PFSK-1 (cell line): Measurements from ENCODE around the gene TMEM203.

Experiments used
- FOXP2 ChIP-seq: optimal IDR thresholded peaks from 2 replicates; pipeline ENCODE3; 2011; ENCODE audit warnings: borderline replicate concordance, control low read depth, inconsistent platforms; ENCODE audit not compliant: insufficient read depth; ENCODE audit errors: extremely low read length, extremely low read depth
- POLR2AphosphoS5 ChIP-seq: IDR thresholded peaks from 2 replicates; pipeline ENCODE4 v1.6.1; 2012; ENCODE audit warnings: low read depth, mild to moderate bottlenecking, control low read depth, low read length, moderate library complexity
- REST ChIP-seq, 2 experiments: IDR thresholded peaks; 2 replicates each; pipeline versions ENCODE4 v1.6.1 to v1.8.0; 2011 to 2012; ENCODE audit warnings: low read depth in 2 of 2, low read length in 2 of 2, control low read depth in 1 of 2, inconsistent platforms in 1 of 2, mild to moderate bottlenecking in 1 of 2, moderate library complexity in 1 of 2; ENCODE audit not compliant: insufficient read depth in 1 of 2
- SIN3A ChIP-seq: IDR thresholded peaks from 2 replicates; pipeline ENCODE4 v1.6.1; 2012; ENCODE audit warnings: mild to moderate bottlenecking, low read length, moderate library complexity, borderline replicate concordance; ENCODE audit not compliant: insufficient read depth
- TAF1 ChIP-seq: IDR thresholded peaks from 2 replicates; pipeline ENCODE4 v1.6.1; 2012; ENCODE audit warnings: low read length, control low read depth, borderline replicate concordance; ENCODE audit not compliant: insufficient read depth

The TMEM203 gene

GRCh38 chr9:137252555-137253506, 47.4 kb upstream of the TMEM203 start:
- TF ChIP-seq REST (IDR thresholded peaks at IDR 0.05; ENCODE audit: insufficient read depth in 1 of 2, low read depth in 2 of 2, low read length in 2 of 2) = no peak
- TF ChIP-seq SIN3A = no peak
- no peak for TF ChIP-seq FOXP2
- no peak for TF ChIP-seq POLR2AphosphoS5
- TF ChIP-seq TAF1 = no peak

- TF ChIP-seq TAF1 (no peak), SIN3A (no peak), REST (IDR thresholded peaks at IDR 0.05; ENCODE audit: insufficient read depth in 1 of 2, low read depth in 2 of 2, low read length in 2 of 2) (no peak), POLR2AphosphoS5 (no peak), FOXP2 (no peak)
These were observed 46.2 kb upstream of the TMEM203 start for GRCh38 chr9:137251490-137252268.

- TF ChIP-seq POLR2AphosphoS5 = no peak
- no peak for TF ChIP-seq TAF1
- no peak for TF ChIP-seq FOXP2
- TF ChIP-seq REST (IDR thresholded peaks at IDR 0.05; ENCODE audit: insufficient read depth in 1 of 2, low read depth in 2 of 2, low read length in 2 of 2) = no peak
- no peak for TF ChIP-seq SIN3A
These were observed 45.7 kb upstream of the TMEM203 start, which contains the start of gene STPG3 for GRCh38 chr9:137251194-137251461. Gene STPG3, plus strand, starts transcription at chr9:137251286. Its CDS starts 1 bp downstream, at chr9:137251287.

GRCh38 chr9:137250329-137251193, 45.1 kb upstream of the TMEM203 start:
- TF ChIP-seq SIN3A = no peak
- no peak for TF ChIP-seq POLR2AphosphoS5
- no peak for TF ChIP-seq REST (IDR thresholded peaks at IDR 0.05; ENCODE audit: insufficient read depth in 1 of 2, low read depth in 2 of 2, low read length in 2 of 2)
- TF ChIP-seq TAF1 = no peak
- no peak for TF ChIP-seq FOXP2
